GM18517 (cell line): ENCODE results near the gene PES1.
"Not testable (repeated sequence)": the region's sequence is repeated elsewhere in the genome, so short reads cannot be mapped to it uniquely, and the experiment has no call there.

ENCODE experiments used
- ATAC-seq: cut with Tn5 transposase; IDR thresholded peaks from one replicate; pipeline ENCODE4 v1.9.1; 2021; ENCODE audit warnings: mild to moderate bottlenecking, moderate library complexity; ENCODE audit not compliant: unreplicated experiment

PES1 gene

GRCh38 chr22:30578481-30578880 is 13.2 kb downstream of the PES1 start:
- no peak for ATAC-seq

- ATAC-seq, result no peak
Observed at GRCh38 chr22:30575859-30576258, 15.9 kb downstream of the PES1 start.

DNA sequence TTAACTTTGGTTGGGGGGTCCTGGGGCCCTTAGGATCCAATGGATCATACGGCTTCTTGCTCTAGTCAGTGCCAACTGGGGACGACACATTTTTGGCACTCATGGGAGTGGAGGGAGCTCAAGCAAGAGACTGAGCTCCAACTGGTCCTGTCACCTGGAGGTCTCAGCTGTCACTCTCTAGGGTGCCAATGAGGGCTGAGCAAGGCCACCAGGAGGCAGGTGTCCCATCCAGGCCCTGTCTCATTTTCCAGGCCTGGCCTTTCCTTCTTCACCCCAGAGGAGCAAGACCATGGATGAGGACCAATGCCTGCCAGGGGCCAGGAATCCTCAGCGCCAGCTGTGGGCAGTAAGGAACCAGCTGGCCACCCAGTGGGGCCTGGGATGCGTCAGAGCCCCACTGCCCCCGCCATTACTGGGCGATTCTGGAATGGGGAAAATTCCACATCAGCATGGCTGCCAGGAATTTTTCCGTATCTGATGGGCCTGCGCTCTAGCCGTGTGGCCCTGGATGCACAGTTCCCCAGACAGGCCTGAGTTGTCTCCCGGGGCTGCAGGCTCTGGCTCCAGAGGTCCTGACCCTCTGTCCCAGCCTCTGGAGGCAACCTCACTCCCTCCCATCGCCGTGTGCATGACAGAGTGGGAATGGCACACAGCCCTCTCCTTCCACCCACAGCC is 16.6 kb downstream of the PES1 start:
- no peak for ATAC-seq

- no peak for ATAC-seq
Observed at GRCh38 chr22:30574095-30574981, 17.4 kb downstream of the PES1 start, which contains the start of gene GAL3ST1. Gene GAL3ST1, minus strand, starts transcription at chr22:30574665. Its CDS starts 17,273 bp downstream, at chr22:30557392.

GRCh38 chr22:30573594-30574094 is 18.1 kb downstream of the PES1 start:
- ATAC-seq, result no peak

DNA sequence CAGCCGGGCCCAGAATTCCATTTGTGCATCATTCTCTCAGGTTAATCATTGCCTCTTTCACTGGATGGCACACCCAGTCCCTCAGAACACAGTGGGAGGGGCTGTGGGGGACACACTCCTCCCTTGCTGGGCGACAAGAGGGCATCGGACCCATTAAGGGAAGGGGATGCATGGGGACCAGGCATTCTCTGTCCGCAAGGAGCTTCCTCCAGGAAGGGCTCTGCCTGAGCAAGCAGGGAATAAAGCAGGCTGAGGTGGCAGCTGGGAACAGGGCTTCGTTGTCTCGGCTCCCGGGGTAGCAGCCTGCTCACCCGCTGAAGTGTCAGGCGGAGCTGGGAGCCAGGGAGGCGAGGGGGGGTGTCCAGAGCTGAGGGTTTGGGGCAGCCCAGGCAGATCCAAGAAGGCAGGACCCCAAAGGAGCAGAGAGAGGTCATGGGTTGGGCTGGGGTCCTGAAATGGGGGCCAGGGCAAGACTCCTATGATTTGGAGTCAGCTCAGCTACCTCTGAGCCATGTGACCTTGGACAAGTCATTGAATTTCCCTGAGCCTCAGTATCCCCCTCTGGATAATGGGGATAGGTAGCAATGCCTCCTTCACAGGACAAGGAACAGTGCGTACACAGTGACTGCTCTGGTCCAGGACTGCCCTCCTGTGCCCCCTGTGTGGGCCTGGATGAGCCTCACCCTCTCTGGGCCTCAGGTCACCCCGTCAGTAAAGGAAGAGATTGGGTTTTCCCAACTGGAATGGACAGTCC is 18.7 kb downstream of the PES1 start:
- ATAC-seq, result no peak

DNA sequence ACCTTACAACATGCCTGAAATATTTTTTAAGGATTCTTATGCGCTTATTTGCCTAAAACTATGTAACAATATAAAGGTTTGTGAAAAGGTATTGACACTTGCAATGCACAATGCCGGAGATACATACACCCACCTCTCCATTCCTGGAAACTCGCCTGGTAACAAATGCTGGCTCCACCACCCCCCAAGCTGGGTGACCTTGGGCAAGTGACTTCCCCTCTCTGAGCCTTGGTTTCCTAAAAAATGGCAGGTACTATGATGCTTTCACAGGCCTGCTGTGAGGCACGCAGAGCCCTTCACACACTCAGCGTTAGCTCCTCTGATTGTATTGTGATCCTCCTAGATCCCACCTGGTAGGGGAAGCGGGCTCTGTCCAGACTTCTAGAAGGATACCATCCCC is 19.5 kb downstream of the PES1 start:
- no peak for ATAC-seq

DNA sequence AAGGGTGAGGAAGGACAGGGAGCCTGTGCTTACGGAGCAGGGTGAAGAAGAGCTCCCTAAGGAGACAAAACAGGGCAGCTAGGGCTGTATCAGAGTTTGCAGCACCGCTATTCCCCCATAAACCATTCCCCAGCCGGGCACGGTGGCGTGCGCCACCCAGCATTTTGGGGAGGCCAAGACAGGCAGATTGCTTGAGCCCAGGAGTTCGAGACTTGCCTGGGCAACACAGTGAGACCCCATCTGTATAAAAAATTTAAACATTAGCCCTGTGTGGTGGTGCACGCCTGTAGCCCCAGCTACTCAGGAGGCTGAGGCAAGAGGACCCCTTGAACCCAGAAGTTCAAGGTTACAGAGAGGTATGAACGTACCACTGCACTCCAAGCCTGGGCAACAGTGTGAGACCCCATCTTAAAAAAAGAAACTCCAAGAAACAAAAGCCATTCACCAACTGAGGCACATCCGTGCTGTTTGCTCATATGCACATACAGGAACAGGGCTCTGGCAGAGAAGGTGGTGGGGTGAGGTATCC is 22.0 kb downstream of the PES1 start:
- no peak for ATAC-seq

GRCh38 chr22:30568137-30568805 is 23.4 kb downstream of the PES1 start:
- no peak for ATAC-seq

GRCh38 chr22:30567277-30567676 is 24.4 kb downstream of the PES1 start:
- not testable (repeated sequence) for ATAC-seq

DNA sequence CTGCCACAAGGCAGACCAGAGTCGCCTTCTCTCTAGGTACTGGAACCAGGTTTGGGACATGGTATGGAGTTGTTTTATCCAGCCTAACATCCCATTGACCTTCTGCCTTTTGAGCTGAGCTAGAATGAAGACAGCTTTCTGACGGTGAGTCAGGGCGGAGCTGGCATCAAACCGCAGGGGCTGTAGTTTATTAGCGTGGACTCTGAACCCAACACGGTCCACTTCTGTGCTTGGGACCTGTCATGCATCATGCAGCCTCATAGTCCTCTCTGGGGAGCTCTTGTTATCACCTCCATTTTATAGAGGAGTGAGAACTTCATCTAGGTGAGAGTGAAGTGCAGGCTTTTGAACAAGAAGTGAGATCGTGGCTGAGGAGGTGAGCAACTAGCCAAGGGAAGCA is 25.6 kb downstream of the PES1 start:
- ATAC-seq, result no peak

- no peak for ATAC-seq
Observed at GRCh38 chr22:30565341-30565740, 26.4 kb downstream of the PES1 start.

DNA sequence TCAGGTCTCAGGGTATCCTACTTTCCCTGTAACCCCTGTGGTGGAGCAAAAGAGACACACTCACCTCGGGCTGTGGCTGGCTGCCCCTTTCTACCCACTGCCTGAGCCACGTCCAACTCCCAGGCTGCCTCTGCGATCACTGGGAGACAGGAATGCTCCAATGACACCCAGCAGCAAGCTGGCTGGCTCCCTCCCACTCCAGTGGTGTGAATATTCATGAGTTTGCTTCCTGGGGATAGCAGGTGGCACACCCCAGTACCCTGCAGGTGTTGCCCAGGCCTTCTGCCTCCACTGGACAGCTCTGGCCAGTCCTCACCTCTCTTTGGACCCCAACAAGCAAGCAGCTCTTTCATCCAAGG is 27.0 kb downstream of the PES1 start:
- no peak for ATAC-seq

DNA sequence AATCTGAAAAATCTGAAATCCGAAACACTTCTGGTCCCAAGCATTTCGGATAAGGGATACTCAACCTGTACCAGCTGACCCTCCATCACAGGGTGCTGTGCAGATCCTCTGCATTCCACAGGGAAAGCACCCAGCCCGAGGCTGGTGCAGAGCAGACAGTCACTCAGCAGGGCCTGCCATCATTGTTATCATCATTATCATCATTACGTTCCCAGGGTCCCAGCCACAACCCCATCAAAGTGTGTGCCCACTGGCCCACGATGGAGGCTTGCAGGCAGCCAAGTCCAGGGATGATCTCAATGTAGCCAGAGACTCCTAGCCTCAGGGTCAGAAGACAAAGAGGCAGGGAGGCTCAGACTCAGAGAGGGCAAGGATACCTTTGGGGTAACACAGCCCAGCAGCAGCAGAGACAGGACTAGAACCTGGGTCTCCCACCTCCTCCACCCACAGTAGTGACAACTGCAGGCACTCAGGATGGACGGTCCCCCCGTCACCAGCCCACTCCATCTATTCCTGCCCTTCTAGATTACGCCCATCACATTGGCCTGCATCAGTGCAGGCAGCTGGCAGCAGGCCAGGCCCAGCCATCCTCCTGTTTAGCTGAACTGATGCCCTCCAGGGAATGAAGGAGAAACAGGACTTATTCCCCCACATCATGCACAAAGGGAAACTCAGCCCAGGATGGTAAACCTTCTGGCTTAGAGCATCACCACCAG is 27.5 kb downstream of the PES1 start:
- no peak for ATAC-seq

DNA sequence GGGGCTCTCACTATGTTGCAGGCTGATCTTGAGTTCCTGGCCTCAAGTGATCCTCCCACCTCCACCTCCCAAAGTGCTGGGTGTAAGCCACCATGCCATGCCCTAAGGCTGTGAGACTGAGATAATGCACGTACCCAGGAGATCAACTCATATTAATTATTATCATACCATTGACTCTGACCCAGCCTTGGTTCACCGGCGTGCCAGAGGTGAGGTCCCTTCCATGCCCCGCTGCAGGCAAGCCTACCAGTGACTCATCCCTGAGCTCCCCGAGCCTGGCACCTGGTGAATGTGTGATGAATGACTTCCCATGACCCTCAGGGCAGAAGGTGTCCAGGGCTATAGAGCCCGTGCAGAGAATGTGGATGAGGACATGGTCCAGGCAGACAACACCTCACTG is 29.3 kb downstream of the PES1 start:
- no peak for ATAC-seq

- ATAC-seq, result no peak
Observed at GRCh38 chr22:30561402-30562189, 30.1 kb downstream of the PES1 start.

DNA sequence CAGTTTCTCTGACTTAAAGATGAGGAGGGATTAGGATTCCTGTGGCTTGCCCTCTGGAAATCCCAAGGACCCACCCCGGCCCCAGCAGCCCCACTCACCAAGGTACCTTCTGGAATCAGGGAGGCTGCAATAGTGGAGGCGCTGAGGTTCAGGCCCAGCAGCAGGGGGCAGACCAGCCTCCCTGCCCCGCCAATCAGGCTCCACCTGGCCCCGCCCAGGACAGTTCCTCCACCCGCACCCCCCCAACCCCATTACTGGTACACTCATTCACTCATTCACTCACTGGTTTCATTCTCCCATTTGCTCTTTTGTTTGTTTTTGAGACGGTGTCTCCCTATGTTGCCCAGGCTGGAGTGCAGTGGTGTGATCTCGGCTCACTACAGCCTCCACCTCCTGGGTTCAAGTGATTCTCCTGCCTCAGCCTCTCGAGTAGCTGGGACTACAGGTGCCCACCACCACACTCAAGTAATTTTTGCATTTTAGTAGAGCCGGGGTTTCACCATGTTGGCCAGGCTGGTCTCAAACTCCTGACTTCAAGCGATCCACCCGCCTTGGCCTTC is 31.0 kb downstream of the PES1 start:
- not testable (repeated sequence) for ATAC-seq

- ATAC-seq, result no peak
Observed at GRCh38 chr22:30559889-30560288, 31.8 kb downstream of the PES1 start.

GRCh38 chr22:30557243-30557642 is 34.5 kb downstream of the PES1 start:
- ATAC-seq, result no peak
